HUDEP-2 (cell line): ENCODE results near the gene RSPO4.

Experiments used
- DNase-seq, 76 experiments: peaks; one replicate each; lab custom pipeline; 2025; ENCODE audit not compliant: unreplicated experiment in 76 of 76; lab: John Stamatoyannopoulos, UW

RSPO4 gene

GRCh38 chr20:911882-912600, 90.1 kb downstream of the RSPO4 start:
- DNase-seq, result no peak

DNA sequence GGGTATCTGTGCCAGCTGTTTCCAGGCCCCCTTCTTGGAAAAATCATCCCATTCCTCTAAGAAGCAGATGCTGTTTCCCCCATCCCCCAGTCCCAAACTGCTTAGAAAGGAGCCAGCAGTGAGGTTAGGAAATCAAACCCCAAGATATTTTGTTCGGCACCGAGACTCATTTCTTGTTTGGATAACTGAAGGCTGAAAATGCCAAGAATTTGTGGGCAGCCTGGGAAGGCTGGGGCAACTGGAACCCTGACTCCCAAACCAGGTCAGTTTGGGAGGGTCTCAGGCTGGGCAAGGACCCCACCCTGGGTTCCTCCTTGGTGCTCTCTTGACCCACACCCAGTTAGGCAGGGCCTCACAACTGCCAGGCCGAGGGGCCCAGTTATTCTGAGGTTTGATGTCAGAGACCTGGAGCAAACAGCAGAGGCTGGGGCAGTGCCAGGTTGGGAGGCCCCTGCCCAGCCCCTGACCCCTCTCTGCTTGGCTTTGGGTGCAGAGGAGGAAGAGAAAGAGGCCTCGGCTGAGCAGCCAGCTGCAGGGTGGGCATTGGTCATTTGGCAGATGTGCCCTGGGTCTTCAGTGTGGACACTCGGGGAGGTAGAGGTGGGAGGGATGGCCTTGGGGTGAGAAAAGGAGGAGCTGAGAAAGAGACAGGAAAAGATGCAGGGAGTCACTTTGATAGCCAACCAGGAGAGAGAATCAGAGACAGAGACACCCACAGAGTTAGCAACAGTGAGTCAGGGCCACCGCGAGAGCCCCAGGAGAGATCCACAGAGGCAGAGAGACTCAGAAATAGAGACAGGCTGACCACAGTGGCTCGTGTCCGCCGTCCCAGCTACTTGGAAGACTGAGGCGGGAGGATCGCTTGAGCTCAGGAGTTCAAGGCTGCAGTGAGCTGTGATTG, 91.0 kb downstream of the RSPO4 start:
- DNase-seq, result no peak

DNA sequence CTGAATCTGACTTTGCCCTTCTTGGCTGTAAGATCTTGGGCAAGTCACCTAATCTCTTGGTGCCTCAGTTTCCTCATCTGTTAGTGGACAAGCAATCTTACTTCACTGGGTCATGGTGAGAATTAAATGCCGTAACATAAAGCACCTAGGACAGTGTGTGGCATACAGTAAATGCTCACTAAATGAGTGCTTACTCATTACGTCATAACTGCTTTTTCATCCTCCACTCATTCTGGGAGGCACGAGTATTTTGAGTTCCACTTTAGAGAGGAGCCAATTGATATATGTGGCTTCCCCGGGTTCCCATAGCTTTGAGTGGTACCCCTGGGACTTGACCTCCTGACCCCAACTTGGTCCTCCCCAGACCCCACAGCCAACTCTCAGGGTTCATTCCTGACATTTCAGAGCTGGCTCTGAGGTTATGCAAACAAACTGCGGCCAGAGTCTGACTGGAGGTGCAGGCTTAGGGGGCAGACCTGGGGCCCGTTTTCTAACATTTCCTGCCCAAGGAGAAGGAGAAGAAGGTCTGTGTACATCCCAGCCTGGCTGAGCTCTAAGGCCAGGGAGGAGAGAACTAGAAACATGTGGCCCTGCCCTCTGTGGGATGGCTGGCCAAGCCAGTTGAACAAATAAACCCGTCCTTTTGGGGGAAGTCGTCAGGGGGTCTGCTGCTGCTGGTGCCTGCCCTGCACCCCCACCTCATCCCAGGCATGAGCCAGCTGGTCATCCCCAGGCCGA, 91.8 kb downstream of the RSPO4 start:
- no peak for DNase-seq

- DNase-seq, result no peak
Measured at GRCh38 chr20:909641-910040, 92.5 kb downstream of the RSPO4 start.
